ENCODE data around the gene ZNF483.
"Not testable (repeated sequence)": the region's sequence is repeated elsewhere in the genome, so short reads cannot be mapped to it uniquely, and the experiment has no call there.

Gene ZNF483

GRCh38 chr9:111542497-111543254, 17.7 kb downstream of the ZNF483 start:
- no peak for DNase-seq (ENCODE audit: low read depth)

- no peak for DNase-seq (ENCODE audit: low read depth)
Measured at GRCh38 chr9:111548623-111549022, 23.6 kb downstream of the ZNF483 start.

DNA sequence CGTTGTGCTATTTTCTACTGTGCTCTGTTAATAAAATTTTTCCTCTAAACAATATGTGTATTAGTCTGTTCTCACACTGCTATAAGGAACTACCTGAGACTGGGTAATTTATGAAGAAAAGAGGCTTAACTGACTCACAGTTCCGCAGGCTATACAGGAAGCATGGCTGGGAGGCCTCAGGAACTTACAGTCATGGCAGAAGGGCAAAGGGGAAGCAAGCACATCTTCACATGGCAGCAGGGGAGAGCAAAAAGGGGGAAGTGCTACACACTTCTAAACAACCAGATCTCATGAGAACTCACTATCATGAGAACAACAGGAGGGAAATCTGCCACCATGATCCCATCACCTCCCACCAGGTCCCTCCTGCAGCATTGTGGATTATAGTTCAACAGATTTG, 30.4 kb downstream of the ZNF483 start:
- DNase-seq (ENCODE audit: low read depth) = not testable (repeated sequence)

DNA sequence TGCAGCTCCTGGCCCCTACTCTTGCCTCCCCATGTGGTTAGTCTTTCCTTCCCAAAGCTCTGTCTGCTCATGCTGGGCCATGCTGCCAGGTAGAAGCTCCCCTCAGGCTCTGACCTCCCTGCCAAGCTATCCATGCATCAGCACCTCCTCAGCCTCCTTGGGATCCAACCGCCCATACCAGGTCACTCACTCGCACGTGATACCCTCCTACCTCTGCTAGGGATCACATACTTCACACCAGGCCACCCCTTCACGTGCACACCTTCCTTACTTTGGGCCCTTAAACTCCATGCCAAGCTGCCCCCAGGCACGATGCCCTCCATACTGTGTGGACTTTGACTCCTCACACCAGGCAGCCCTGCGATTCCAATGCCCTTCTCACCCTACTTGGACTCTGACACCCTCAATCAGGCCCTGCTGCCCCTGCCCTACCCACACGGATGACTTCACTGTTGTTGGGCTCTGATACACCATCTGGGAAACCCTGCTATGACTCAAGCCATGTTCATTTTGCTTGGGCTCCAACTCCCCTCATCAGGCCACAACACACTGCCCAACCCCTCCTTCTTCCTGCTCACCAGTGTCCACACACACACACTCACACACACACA, 34.1 kb downstream of the ZNF483 start:
- DNase-seq (ENCODE audit: low read depth) = no peak

- DNase-seq (ENCODE audit: low read depth) = no peak
Measured at GRCh38 chr9:111561165-111561719, 36.3 kb downstream of the ZNF483 start.

DNA sequence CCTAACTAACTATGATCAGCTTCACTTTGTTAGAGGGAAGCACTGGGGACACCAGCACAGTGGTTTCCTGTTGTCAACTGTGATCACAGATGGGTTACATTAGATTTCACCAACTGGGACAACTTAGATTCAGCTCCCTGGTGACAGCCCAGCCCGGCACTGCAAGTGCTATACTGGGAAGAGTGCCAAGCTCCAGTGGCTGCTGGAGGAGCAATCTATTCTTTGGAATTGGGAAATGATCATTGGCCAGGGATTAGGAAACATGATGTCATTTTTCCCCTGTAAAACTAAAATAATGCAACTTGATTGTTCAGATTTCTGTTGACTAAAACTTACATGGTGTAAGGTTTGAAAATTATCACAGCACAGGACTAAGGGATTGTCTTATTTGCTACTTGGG, 41.3 kb downstream of the ZNF483 start:
- DNase-seq (ENCODE audit: low read depth) = no peak

- not testable (repeated sequence) for DNase-seq (ENCODE audit: low read depth)
Measured at GRCh38 chr9:111568127-111568526, 43.1 kb downstream of the ZNF483 start.

- DNase-seq (ENCODE audit: low read depth) = no peak
Measured at GRCh38 chr9:111572950-111573604, 48.1 kb downstream of the ZNF483 start.

DNA sequence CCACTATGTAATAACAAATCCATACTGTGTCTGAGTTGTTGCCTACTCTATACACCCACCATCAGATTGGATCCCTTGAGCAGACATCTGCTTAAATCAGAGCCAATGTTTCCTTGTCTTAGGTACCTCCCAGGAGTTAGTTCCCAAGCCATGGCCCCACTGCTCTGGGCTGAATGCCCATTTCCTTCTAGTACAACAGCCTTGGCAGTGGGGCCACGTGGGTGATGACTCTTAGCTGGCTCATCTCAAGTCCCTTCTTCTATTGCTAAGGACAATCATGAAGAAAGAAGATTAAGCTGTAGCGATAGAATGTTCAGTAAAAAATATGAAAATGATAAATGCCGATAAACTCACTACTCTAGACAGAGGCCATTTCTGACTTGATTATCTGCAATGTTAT, 57.9 kb downstream of the ZNF483 start:
- DNase-seq (ENCODE audit: low read depth) = no peak

DNA sequence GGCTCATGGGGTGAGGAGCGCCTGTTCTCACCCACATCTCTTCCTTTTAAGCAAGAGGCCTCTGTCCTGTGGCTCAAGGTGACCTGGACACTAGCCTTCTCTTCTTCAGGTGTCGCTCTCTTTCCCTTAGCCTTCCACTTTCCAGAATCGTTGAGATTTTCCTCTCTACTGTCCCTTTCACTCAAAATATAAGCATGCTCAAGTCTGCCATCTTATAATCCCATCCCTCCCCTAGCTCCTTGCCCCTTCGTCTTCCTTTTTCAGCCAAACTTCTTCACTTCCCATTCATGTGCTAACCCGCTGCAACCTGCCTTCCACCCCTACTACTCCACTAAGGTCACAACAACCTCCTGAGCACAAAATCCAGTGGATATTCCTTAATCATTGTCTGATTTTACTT, 61.4 kb downstream of the ZNF483 start:
- DNase-seq (ENCODE audit: low read depth) = no peak

- no peak for DNase-seq (ENCODE audit: low read depth)
Measured at GRCh38 chr9:111588846-111589245, 63.9 kb downstream of the ZNF483 start.

DNA sequence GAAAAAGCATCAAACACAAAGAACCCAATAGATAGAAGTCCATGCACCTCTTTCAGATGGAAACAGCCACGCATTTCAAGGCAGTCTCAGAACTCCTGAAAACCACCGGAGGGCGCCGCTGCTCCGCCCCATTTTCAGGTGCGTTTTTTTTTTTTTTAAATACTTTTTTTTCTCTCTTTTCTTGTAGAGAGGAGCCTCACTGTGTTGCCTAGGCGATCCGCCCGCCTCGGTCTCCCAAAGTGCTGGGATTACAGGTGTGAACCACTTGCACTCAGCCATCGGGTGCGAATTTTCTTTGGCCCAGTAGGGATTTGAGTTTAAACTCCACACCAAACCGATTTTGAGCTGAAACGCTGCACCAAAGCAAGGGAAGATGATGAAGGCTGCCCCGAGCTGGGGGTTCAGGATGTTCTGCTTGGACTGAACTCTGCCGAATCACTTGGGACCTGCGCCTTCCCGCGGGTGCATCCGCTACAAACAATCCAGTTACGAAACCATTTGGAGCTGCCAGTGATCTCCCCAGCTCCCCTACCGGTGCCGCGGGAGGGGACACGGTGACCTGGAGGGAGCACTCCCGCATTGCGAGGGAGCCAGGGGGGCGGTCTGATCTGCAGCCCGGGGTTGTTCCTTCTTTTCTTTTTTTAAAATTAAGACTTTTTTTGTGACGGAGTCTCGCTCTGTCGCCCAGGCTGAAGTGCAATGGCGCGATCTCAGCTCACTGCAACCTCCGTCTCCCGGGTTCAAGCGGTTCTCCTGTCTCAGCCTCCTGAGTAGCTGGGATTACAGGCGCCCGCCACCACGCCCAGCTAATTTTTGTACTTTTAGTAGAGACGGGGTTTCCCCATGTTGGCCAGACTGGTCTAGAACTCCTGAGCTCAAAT, 73.1 kb downstream of the ZNF483 start:
- no peak for DNase-seq (ENCODE audit: low read depth)

DNA sequence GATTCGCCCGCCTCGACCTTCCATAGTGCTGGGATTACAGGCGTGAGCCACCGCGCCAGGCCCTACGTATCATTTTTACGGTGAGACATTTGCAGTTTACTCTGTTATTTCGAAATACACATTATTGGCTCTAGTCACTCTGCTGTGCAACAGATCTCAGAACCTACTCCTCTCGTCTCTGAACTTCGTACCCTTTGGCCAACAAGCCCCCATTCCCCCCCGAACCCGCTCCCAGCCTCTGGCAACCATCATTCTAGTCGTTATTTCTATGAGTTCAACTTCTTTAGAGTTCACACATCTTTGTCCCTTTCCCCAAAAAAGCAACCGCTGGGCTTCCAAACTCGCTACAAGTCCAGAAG, 73.7 kb downstream of the ZNF483 start:
- no peak for DNase-seq (ENCODE audit: low read depth)

- no peak for DNase-seq (ENCODE audit: low read depth)
Measured at GRCh38 chr9:111599092-111599954, 74.3 kb downstream of the ZNF483 start, which contains the start of gene PTGR1. Gene PTGR1 (minus strand): TSS chr9:111599647. CDS start chr9:111597422, 2,225 bp downstream.

DNA sequence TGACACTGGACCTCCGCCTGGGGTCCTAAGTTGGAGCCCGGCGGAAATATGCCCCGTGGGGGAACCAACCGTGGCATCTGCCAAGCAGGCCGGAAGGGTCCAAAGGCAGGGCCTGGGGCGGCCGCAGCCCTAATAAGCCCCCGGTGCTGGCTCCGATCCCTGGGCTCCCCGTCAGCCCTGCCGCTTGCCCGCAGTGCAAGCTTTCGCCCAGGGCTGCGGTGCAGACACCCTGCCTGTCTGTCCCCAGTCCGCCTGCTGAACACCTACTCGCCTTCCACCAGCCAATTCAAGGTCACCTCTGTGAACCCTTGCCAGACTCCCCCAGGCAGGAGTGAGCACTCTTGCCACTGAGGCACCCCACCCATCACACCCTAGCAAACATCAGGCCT, 75.0 kb downstream of the ZNF483 start:
- DNase-seq (ENCODE audit: low read depth) = no peak

GRCh38 chr9:111601237-111602018, 76.4 kb downstream of the ZNF483 start:
- DNase-seq (ENCODE audit: low read depth) = no peak

DNA sequence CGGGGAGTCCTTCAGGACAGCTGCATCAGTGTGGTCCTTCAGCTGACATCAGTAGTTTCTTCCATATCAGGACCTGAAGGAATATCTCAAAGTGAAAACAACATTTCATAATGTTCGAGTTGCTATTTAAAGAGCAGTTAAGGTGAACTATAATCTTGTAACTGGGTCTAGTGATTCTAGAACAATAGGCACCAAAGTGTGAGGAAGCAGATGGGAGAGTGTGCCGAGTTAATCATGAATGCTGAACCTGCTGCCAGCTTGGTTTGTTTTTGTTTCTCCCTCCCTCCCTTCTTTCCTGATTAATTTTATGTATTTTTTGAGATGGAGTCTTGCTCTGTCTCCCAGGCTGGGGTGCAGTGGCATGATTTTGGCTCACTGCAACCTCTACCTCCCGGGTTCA, 78.1 kb downstream of the ZNF483 start:
- no peak for DNase-seq (ENCODE audit: low read depth)

DNA sequence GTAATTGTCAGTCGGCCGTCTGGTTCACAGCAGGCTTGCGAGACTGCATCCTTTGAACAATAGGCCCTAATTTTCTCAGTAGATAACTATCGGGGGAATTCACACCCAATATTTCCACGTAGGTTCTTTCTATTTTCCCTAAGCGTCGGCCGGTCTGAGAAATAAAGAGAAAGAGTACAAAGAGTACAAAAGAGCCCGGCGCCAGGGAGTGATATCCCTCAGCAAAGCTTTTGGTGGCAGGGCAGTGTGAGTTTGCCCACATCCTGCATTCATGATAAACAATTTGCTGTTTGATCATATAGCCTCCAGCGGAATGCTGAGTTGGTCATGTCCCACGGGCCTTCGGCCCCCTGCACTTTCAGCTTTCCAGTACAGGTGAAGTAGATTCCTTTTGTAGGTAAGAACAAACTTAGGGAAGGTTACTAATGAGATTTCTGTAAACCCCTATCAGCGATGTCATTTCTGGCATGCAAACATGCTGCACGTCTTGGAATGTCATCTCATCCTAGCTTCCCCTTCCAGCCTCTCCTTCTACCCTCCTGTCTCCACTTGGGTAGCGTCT, 79.2 kb downstream of the ZNF483 start:
- no peak for DNase-seq (ENCODE audit: low read depth)

- DNase-seq (ENCODE audit: low read depth) = no peak
Measured at GRCh38 chr9:111605041-111605559, 80.1 kb downstream of the ZNF483 start.

DNA sequence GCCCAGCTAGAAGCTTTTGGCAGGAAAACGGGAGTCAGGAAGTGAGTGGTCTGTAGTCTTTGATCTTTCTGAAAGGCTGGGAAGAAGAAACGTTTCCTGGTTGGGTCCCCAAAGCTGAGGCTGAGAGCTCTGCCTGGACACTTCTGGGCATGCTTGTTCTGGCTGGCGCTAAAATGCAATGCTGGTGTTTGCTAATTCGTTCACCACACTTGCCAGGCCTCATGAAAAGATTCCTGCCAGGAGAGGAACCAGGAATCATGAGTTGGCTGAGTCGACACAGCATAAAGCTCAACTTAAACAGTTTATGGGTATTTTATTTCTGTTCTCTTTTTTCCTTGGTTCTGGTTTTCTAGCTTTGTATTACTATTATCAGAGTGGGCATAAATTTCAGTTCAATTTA, 85.2 kb downstream of the ZNF483 start:
- DNase-seq (ENCODE audit: low read depth) = no peak
